SK-N-SH treated with all-trans-retinoic acid at 6 μM for 48 hours (cell line): Measurements from ENCODE around the gene FRMD4A.

Experiments used
- ARNTL ChIP-seq: fragments of 450-650 bp; formaldehyde crosslinking; IDR thresholded peaks from 2 replicates; pipeline ENCODE4 v1.5.0; 2020; ENCODE audit warnings: low read depth, mild to moderate bottlenecking, moderate library complexity, borderline replicate concordance
- CSDC2 ChIP-seq: fragments of 250-450 bp; sonication (Bioruptor Pico); IDR thresholded peaks from 2 replicates; pipeline ENCODE4 v1.5.0; 2020; ENCODE audit warnings: mild to moderate bottlenecking, moderate library complexity
- ESRRG ChIP-seq: fragments of 250-450 bp; sonication (Bioruptor Pico); IDR thresholded peaks from 2 replicates; pipeline ENCODE4 v1.6.1; 2021; ENCODE audit warnings: mild to moderate bottlenecking
- ISL1 ChIP-seq: fragments of 250-450 bp; sonication (Bioruptor Pico); IDR thresholded peaks from 2 replicates; pipeline ENCODE4 v2.1.2; 2022; ENCODE audit warnings: mild to moderate bottlenecking, moderate library complexity
- PPARA ChIP-seq: fragments of 250-450 bp; sonication (Bioruptor Pico); IDR thresholded peaks from 2 replicates; pipeline ENCODE4 v1.5.0; 2020; ENCODE audit warnings: mild to moderate bottlenecking, borderline replicate concordance
- ZNF8 ChIP-seq: fragments of 450-650 bp; formaldehyde crosslinking; IDR thresholded peaks from 2 replicates; pipeline ENCODE4 v1.5.0; 2020; ENCODE audit warnings: mild to moderate bottlenecking, moderate library complexity
- TF ChIP-seq, protein P1 (sequence below): fragments of 250-450 bp; sonication (Bioruptor Pico); IDR thresholded peaks from 2 replicates; pipeline ENCODE4 v1.5.1; 2020; ENCODE audit warnings: low read depth, mild to moderate bottlenecking, moderate library complexity
- TF ChIP-seq, protein P2 (sequence below): fragments of 250-450 bp; sonication (Bioruptor Pico); IDR thresholded peaks from 2 replicates; pipeline ENCODE4 v1.8.0; 2020; ENCODE audit warnings: mild to moderate bottlenecking, moderate library complexity, borderline replicate concordance
- TF ChIP-seq, protein P3 (sequence below): fragments of 250-450 bp; sonication (Bioruptor Pico); IDR thresholded peaks from 2 replicates; pipeline ENCODE4 v1.5.1; 2021; ENCODE audit warnings: mild to moderate bottlenecking, moderate library complexity

DNA sequence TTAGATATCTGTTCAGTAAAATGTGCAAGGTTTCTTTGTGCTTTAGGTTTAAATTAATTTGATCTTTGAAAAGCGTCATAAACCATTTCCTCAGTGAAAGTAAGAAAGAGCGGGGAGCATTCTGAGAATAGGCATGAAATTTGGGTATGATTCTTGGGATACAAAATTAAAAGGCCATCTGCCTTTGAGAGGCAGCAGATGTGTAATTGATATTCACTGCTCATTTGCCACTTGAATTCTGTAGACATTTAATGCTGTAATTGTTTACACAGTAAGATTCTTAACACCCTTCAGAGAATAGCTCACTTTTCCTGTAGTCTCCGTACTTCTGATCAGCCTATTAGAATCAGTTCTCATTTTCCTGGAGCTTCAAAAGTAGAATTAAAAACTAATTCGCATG is 18.7 kb downstream of the FRMD4A start:
- TF ChIP-seq, protein P1, sequence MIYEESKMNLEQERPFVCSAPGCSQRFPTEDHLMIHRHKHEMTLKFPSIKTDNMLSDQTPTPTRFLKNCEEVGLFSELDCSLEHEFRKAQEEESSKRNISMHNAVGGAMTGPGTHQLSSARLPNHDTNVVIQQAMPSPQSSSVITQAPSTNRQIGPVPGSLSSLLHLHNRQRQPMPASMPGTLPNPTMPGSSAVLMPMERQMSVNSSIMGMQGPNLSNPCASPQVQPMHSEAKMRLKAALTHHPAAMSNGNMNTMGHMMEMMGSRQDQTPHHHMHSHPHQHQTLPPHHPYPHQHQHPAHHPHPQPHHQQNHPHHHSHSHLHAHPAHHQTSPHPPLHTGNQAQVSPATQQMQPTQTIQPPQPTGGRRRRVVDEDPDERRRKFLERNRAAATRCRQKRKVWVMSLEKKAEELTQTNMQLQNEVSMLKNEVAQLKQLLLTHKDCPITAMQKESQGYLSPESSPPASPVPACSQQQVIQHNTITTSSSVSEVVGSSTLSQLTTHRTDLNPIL (CRISPR knock-in tag): no peak
- TF ChIP-seq ESRRG (no peak), CSDC2 (CRISPR knock-in tag) (no peak), ARNTL (no peak), PPARA (CRISPR knock-in tag) (no peak), ZNF8 (no peak), ISL1 (CRISPR knock-in tag) (no peak)
- TF ChIP-seq, protein P2, sequence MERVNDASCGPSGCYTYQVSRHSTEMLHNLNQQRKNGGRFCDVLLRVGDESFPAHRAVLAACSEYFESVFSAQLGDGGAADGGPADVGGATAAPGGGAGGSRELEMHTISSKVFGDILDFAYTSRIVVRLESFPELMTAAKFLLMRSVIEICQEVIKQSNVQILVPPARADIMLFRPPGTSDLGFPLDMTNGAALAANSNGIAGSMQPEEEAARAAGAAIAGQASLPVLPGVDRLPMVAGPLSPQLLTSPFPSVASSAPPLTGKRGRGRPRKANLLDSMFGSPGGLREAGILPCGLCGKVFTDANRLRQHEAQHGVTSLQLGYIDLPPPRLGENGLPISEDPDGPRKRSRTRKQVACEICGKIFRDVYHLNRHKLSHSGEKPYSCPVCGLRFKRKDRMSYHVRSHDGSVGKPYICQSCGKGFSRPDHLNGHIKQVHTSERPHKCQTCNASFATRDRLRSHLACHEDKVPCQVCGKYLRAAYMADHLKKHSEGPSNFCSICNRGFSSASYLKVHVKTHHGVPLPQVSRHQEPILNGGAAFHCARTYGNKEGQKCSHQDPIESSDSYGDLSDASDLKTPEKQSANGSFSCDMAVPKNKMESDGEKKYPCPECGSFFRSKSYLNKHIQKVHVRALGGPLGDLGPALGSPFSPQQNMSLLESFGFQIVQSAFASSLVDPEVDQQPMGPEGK (CRISPR knock-in tag): no peak
- TF ChIP-seq, protein P3, sequence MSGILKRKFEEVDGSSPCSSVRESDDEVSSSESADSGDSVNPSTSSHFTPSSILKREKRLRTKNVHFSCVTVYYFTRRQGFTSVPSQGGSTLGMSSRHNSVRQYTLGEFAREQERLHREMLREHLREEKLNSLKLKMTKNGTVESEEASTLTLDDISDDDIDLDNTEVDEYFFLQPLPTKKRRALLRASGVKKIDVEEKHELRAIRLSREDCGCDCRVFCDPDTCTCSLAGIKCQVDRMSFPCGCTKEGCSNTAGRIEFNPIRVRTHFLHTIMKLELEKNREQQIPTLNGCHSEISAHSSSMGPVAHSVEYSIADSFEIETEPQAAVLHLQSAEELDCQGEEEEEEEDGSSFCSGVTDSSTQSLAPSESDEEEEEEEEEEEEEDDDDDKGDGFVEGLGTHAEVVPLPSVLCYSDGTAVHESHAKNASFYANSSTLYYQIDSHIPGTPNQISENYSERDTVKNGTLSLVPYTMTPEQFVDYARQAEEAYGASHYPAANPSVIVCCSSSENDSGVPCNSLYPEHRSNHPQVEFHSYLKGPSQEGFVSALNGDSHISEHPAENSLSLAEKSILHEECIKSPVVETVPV (CRISPR knock-in tag): no peak
